ENCODE measurements around the gene ITPKB. TPM values are rescaled to one million over a fixed set of nuclear protein-coding genes. Genes with fewer than 3 reads are reported as not detected.
A peak's percentile ranks its signal among the peaks of the same experiment; 100 is the strongest.

The ITPKB gene
- total RNA-seq, 1 donor: 6.2 TPM

DNA sequence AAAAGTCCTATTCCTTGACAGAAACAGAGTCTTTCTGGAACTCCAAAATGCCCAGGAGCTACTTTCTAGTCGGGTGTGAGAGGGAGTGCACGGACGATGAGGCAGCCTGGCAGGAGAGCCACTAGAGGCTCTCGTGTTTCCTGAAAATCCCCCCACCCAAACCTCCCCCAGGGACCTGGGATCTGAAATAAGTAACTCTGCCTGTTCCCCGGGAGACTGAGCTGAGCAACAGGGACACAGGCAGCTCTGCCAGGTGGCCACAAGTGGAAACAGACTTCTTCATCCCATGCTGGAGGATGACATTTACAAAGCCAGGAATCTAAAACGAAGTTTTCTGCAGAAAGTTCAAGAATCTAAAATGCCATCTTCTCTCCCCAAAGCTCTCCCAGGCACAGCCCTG, 77.1 kb downstream of the ITPKB start:
- no peak for TF ChIP-seq CTCF (IDR thresholded peaks at IDR 0.05; ENCODE audit: extremely low read depth, low read depth, low read length)
- no peaks in the 10 kb centered on the region for H3K36me3 ChIP-seq (ENCODE audit: insufficient read depth, low read length)
- peak overlapping the region; percentile 76 for H3K27ac ChIP-seq (ENCODE audit: low read depth, low read length)
- no peaks in the 10 kb centered on the region for H3K9me3 ChIP-seq (ENCODE audit: low read depth, low read length)
- no peak overlapping the region for H3K4me3 ChIP-seq (ENCODE audit: insufficient read depth, low read length)
- DNase-seq (ENCODE audit: insufficient read length, low spot score, missing footprints): no peak
- H3K4me1 ChIP-seq (ENCODE audit: insufficient read depth, low read length): peaks cover 38% of the 10 kb centered on the region
- H3K27me3 ChIP-seq (ENCODE audit: insufficient read depth, low read length): no peaks in the 10 kb centered on the region
- H3K4me2 ChIP-seq (ENCODE audit: insufficient read depth, low read length): peak overlapping the region; percentile 47
- no peak overlapping the region for H2AFZ ChIP-seq (ENCODE audit: low read length)
- no peaks in the 10 kb centered on the region for H4K20me1 ChIP-seq (ENCODE audit: insufficient read depth, low read length)
- no peaks in the 10 kb centered on the region for H3K79me2 ChIP-seq (ENCODE audit: insufficient read depth, low read length)

DNA sequence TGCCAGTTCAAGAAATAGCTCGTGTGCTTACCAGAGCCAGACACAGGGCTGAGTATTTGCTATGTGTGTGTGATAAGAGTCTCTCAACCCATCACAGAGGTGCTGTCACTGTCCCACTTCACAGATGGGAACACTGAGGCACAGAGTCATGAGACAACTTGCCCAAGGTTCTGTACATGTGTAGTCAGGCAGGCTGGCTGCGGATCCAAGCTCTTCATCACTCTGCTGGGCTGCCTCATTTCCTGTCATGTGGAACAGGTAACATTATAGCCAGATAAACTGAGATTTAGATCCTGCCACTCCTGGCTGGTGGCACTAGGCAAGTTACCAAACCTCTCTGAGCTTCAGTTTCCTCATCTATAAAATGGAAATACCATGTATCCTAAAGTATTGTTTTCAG, 77.8 kb downstream of the ITPKB start:
- Histone ChIP-seq H3K27me3 (ENCODE audit: insufficient read depth, low read length) (no peaks in the 10 kb centered on the region), H3K4me2 (ENCODE audit: insufficient read depth, low read length) (no peak overlapping the region), H2AFZ (ENCODE audit: low read length) (no peak overlapping the region), H4K20me1 (ENCODE audit: insufficient read depth, low read length) (no peaks in the 10 kb centered on the region), H3K4me3 (ENCODE audit: insufficient read depth, low read length) (no peak overlapping the region), H3K27ac (ENCODE audit: low read depth, low read length) (no peak overlapping the region), H3K4me1 (ENCODE audit: insufficient read depth, low read length) (peaks cover 45% of the 10 kb centered on the region), H3K79me2 (ENCODE audit: insufficient read depth, low read length) (no peaks in the 10 kb centered on the region), H3K9me3 (ENCODE audit: low read depth, low read length) (no peaks in the 10 kb centered on the region), H3K36me3 (ENCODE audit: insufficient read depth, low read length) (no peaks in the 10 kb centered on the region)
- DNase-seq (ENCODE audit: insufficient read length, low spot score, missing footprints): no peak
- no peak for TF ChIP-seq CTCF (IDR thresholded peaks at IDR 0.05; ENCODE audit: extremely low read depth, low read depth, low read length)

DNA sequence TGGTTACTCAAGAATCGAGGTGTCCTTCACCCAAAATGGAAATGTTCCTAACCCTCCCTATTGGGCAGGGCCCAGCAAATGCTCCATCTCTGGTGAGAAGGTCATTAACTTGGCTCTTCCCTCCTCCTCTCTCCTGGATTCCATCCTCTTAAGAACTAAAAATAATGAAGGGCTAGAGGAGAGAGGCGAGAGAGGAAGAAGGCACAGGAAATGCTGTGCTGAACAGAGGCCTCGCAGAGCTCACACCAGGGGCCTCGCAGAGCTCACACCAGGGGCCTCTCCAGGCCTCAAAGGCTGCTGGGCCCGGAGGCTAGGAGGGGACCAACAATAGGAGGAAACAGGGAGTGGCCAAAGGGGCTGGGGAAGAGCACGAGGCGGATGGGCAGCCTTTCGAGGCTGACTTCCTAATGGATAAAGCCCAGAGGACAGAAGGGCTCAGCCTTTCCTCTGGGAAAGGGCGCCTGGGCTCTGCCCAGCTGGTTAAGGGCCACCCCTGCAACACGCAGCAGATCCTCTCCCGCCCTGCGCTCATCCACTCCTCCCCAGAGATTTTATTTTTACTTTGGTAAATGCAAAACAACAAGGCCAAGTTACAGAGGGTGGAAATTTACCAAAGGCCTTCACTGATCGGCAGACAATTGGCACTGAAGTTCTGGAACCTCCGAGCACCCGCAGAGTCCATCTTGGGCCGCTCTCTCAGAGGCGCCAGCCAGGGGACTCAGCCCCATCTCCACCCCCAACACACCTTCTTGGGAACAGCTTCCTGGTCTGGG, 78.5 kb downstream of the ITPKB start:
- TF ChIP-seq CTCF (IDR thresholded peaks at IDR 0.05; ENCODE audit: extremely low read depth, low read depth, low read length): no peak
- peaks cover 47% of the 10 kb centered on the region for H3K4me1 ChIP-seq (ENCODE audit: insufficient read depth, low read length)

GRCh38 chr1:226659641-226660040, 79.4 kb downstream of the ITPKB start:
- H4K20me1 ChIP-seq (ENCODE audit: insufficient read depth, low read length): no peaks in the 10 kb centered on the region
- no peak for DNase-seq (ENCODE audit: insufficient read length, low spot score, missing footprints)
- H3K27me3 ChIP-seq (ENCODE audit: insufficient read depth, low read length): no peaks in the 10 kb centered on the region
- no peaks in the 10 kb centered on the region for H3K36me3 ChIP-seq (ENCODE audit: insufficient read depth, low read length)
- H3K4me3 ChIP-seq (ENCODE audit: insufficient read depth, low read length): no peak overlapping the region
- TF ChIP-seq CTCF (IDR thresholded peaks at IDR 0.05; ENCODE audit: extremely low read depth, low read depth, low read length): no peak
- H3K4me1 ChIP-seq (ENCODE audit: insufficient read depth, low read length): peaks cover 45% of the 10 kb centered on the region
- H3K4me2 ChIP-seq (ENCODE audit: insufficient read depth, low read length): no peak overlapping the region
- H3K9me3 ChIP-seq (ENCODE audit: low read depth, low read length): no peaks in the 10 kb centered on the region
- no peaks in the 10 kb centered on the region for H3K79me2 ChIP-seq (ENCODE audit: insufficient read depth, low read length)
- H2AFZ ChIP-seq (ENCODE audit: low read length): no peak overlapping the region
- no peak overlapping the region for H3K27ac ChIP-seq (ENCODE audit: low read depth, low read length)

More for the DNA sequence above, 78.5 kb downstream of the ITPKB start:
- H3K27ac ChIP-seq (ENCODE audit: low read depth, low read length): no peak overlapping the region
- H3K36me3 ChIP-seq (ENCODE audit: insufficient read depth, low read length): no peaks in the 10 kb centered on the region
- H2AFZ ChIP-seq (ENCODE audit: low read length): no peak overlapping the region
- H3K9me3 ChIP-seq (ENCODE audit: low read depth, low read length): no peaks in the 10 kb centered on the region
- H3K27me3 ChIP-seq (ENCODE audit: insufficient read depth, low read length): no peaks in the 10 kb centered on the region
- DNase-seq (ENCODE audit: insufficient read length, low spot score, missing footprints): no peak
- H3K79me2 ChIP-seq (ENCODE audit: insufficient read depth, low read length): no peaks in the 10 kb centered on the region
- H3K4me2 ChIP-seq (ENCODE audit: insufficient read depth, low read length): no peak overlapping the region
- H3K4me3 ChIP-seq (ENCODE audit: insufficient read depth, low read length): no peak overlapping the region
- H4K20me1 ChIP-seq (ENCODE audit: insufficient read depth, low read length): no peaks in the 10 kb centered on the region
